Measurements from ENCODE around the gene TMC3.
A peak's percentile ranks its signal among the peaks of the same experiment; 100 is the strongest.
"Not testable (repeated sequence)": the region's sequence is repeated elsewhere in the genome, so short reads cannot be mapped to it uniquely, and the experiment has no call there.

TMC3 gene

GRCh38 chr15:81373775-81374395 lies at the start of gene TMC3:
Gene TMC3, minus strand, starts transcription at chr15:81374213. Its CDS starts 136 bp downstream, at chr15:81374077.
- no peak for DNase-seq

- no peak for DNase-seq
These were observed 47.4 kb upstream of the TMC3 start for GRCh38 chr15:81421461-81421860.

- DNase-seq, result no peak
These were observed 45.4 kb upstream of the TMC3 start for GRCh38 chr15:81419332-81419943.

- DNase-seq, result no peak
These were observed 44.9 kb upstream of the TMC3 start for GRCh38 chr15:81418891-81419290.

- no peak for DNase-seq
These were observed 44.4 kb upstream of the TMC3 start for GRCh38 chr15:81418444-81418843.

- DNase-seq, result not testable (repeated sequence)
These were observed 40.4 kb upstream of the TMC3 start for GRCh38 chr15:81414274-81414968.

GRCh38 chr15:81413851-81414250 lies 39.8 kb upstream of the TMC3 start:
- DNase-seq, result no peak

GRCh38 chr15:81411969-81412633 lies 38.1 kb upstream of the TMC3 start:
- DNase-seq, result no peak

- no peak for DNase-seq
These were observed 37.0 kb upstream of the TMC3 start for GRCh38 chr15:81411051-81411450.

- DNase-seq, result peak; percentile 55
These were observed 36.3 kb upstream of the TMC3 start for GRCh38 chr15:81410318-81410753.

GRCh38 chr15:81407718-81408117 lies 33.7 kb upstream of the TMC3 start:
- DNase-seq, result no peak

GRCh38 chr15:81407176-81407575 lies 33.2 kb upstream of the TMC3 start:
- DNase-seq, result no peak

GRCh38 chr15:81400640-81401236 lies 26.7 kb upstream of the TMC3 start:
- peak; percentile 62 for DNase-seq

GRCh38 chr15:81398910-81399551 lies 25.0 kb upstream of the TMC3 start:
- no peak for DNase-seq

- no peak for DNase-seq
These were observed 24.4 kb upstream of the TMC3 start for GRCh38 chr15:81398456-81398855.

GRCh38 chr15:81394603-81395002 lies 20.6 kb upstream of the TMC3 start:
- DNase-seq, result no peak

GRCh38 chr15:81391657-81392056 lies 17.6 kb upstream of the TMC3 start:
- no peak for DNase-seq

GRCh38 chr15:81388436-81388770 lies 14.4 kb upstream of the TMC3 start:
- no peak for DNase-seq

GRCh38 chr15:81387621-81388435 lies 13.8 kb upstream of the TMC3 start:
- DNase-seq, result no peak

- DNase-seq, result no peak
These were observed 12.9 kb upstream of the TMC3 start for GRCh38 chr15:81386947-81387346.

GRCh38 chr15:81385721-81386076 lies 11.7 kb upstream of the TMC3 start:
- no peak for DNase-seq

Measured in CD4-positive, alpha-beta T cell treated with Interleukin-12 subunit alpha and Interleukin-12 subunit beta, for 1 hour (primary cell).